ENCODE data around the gene CRYM.
"Not testable (repeated sequence)": the region's sequence is repeated elsewhere in the genome, so short reads cannot be mapped to it uniquely, and the experiment has no call there.

Gene CRYM

DNA sequence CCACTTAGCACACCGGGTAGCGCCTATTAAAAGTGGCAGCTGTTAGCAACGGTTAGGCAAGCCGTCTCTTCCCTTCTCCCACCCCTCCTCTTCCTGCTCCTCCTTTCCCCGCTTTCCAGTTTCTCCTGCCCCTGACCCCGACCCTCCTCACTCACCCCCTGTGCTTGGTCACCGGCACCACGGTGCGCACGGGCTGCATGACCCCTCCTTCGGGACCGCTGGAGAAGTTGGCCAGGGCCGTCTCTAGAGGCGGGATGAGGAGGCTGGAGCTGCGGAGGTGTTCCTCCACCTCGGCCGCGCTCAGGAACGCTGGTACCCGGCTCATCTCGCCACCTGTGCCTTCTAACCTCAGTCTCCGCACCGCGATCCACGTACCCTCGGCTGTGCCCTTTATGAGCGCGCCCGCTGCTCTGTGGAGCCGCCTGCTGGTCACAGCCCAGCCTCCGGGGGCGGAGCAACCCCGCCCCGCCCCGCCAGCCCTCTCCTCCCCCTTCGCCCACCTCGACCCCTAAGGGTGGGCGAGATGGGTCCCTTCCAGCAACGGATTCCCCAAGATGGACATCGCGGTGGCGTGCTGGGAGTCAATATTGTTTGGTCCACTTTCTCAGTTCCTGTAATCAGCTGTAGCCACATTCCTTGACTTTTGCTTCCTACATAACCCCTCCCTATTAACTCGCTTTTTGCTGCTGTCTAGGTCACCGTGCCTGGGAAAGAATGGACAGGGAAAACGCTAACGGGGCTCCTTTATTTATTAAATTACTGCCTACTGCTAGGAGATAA lies at the start of gene CRYM:
CRYM (minus strand) TSS at position 364 of the 780 bp plus-strand sequence; CDS start at position 325, 39 bp downstream.
- peak; percentile 81 for DNase-seq (ENCODE audit: extremely low spot score)
- POLR2A ChIA-PET, result no interaction called here

DNA sequence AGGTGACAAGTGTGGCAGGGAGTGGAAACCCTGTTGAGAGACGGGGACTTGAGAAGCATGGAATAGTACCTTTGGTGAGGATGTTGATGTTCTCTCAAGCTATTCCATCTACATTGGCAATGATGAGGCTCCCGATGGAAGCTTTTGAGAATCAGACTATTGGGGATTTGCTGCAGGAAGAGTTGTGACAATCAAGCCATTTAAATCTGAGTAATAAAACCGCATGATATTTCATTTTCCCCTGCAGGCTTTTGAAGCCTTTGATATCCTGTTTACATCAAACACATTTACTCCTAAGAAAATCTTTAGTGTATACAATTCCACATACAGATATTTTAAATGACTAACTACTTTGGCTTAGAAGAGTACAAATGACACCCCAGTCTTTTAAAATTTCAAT lies 49.0 kb upstream of the CRYM start:
- TF ChIP-seq CTCF (IDR thresholded peaks at IDR 0.05; ENCODE audit: control extremely low read depth, extremely low read depth, low read depth, missing control alignments), result no peak
- no peak for DNase-seq (ENCODE audit: extremely low spot score)
- POLR2A ChIA-PET, result no interaction called here
- CTCF ChIA-PET, result interaction anchor here (1.2 kb wide), 1 partner anchor 11 kb away, joined by 3 read pairs; no protein-coding TSS in a partner anchor

More for the DNA sequence above, at the start of gene CRYM:
- TF ChIP-seq CTCF (IDR thresholded peaks at IDR 0.05; ENCODE audit: control extremely low read depth, extremely low read depth, low read depth, missing control alignments), result peak; percentile 76
- CTCF ChIA-PET, result interaction anchor here (0.8 to 2.7 kb wide), 3 partner anchors 11 to 23 kb away, joined by 3 to 12 read pairs (median 9); no protein-coding TSS in a partner anchor

- no peak for DNase-seq (ENCODE audit: extremely low spot score)
- TF ChIP-seq CTCF (IDR thresholded peaks at IDR 0.05; ENCODE audit: control extremely low read depth, extremely low read depth, low read depth, missing control alignments), result no peak
- CTCF ChIA-PET, result interaction anchor here (1.2 kb wide), 1 partner anchor 12 kb away, joined by 3 read pairs; no protein-coding TSS in a partner anchor
- POLR2A ChIA-PET, result no interaction called here
Observed at GRCh38 chr16:21326459-21326858, 48.4 kb upstream of the CRYM start.

DNA sequence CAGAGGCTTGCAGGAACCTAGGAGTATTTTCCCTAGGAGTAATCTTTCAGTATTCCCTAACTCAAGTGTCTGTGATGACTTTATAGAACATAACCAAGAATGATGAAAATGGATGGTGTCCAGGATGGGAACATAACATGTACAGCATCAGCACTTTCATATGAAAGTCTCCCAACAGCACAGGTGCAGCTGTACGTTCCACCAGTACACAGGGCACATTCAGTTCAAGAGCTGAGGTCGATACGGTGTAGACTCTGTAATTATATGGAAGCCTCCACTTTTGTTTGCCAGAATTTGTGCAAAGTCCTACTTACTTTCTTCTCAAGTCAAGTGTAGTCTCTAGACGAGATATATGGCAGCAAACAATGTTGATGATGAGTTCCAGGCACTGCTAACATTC lies 46.2 kb upstream of the CRYM start:
- ChIA-PET CTCF (no interaction called here), POLR2A (no interaction called here)
- no peak for TF ChIP-seq CTCF (IDR thresholded peaks at IDR 0.05; ENCODE audit: control extremely low read depth, extremely low read depth, low read depth, missing control alignments)
- DNase-seq (ENCODE audit: extremely low spot score), result no peak

DNA sequence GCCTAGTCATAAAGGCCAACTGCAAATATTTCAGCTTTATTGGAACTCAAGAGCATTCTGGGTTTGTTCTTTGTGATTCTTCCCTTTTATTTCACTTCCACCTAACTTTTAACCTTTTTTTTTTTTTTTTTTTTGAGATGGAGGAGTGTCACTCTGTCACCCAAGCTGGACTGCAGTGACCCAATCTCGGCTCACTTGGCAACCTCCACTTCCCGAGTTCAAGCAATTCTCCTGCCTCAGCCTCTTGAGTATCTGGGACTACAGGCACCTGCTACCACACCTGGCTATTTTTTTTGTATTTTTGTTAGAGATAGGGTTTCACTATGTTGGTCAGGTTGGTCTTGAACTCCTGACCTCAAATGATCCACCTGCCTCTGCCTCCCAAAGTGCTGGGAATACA lies 44.2 kb upstream of the CRYM start:
- DNase-seq (ENCODE audit: extremely low spot score); CTCF ChIA-PET; POLR2A ChIA-PET: not testable (repeated sequence)

GRCh38 chr16:21321736-21322135 lies 43.6 kb upstream of the CRYM start:
- TF ChIP-seq CTCF (IDR thresholded peaks at IDR 0.05; ENCODE audit: control extremely low read depth, extremely low read depth, low read depth, missing control alignments), result no peak
- ChIA-PET CTCF (no interaction called here), POLR2A (no interaction called here)
- DNase-seq (ENCODE audit: extremely low spot score), result no peak

GRCh38 chr16:21314339-21314738 lies 36.2 kb upstream of the CRYM start:
- TF ChIP-seq CTCF (IDR thresholded peaks at IDR 0.05; ENCODE audit: control extremely low read depth, extremely low read depth, low read depth, missing control alignments), result no peak
- ChIA-PET POLR2A (no interaction called here), CTCF (no interaction called here)
- no peak for DNase-seq (ENCODE audit: extremely low spot score)

DNA sequence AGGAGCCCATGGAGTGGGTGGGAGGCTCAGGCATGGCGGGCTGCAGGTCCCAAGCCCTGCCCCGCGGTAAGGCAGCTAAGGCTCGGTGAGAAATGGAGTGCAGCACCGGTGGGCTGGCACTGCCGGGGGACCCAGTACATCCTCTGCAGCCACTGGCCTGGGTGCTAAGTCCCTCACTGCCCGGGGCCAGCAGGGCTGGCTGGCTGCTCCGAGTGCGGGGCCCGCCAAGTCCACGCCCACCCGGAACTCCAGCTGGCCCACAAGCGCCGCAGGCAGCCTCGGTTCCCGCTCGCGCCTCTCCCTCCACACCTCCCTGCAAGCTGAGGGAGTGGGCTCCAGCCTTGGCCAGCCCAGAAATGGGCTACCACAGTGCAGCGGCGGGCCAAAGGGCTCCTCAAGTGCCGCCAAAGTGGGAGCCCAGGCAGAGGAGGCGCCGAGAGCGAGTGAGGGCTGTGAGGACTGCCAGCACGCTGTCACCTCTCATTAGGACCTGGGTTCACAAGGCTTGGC lies 34.8 kb upstream of the CRYM start:
- CTCF ChIA-PET, POLR2A ChIA-PET: not testable (repeated sequence)

GRCh38 chr16:21312046-21312445 lies 34.0 kb upstream of the CRYM start:
- POLR2A ChIA-PET; CTCF ChIA-PET; DNase-seq (ENCODE audit: extremely low spot score): not testable (repeated sequence)

More for the DNA sequence above, 34.8 kb upstream of the CRYM start:
- not testable (repeated sequence) for DNase-seq (ENCODE audit: extremely low spot score)

- DNase-seq (ENCODE audit: extremely low spot score); CTCF ChIA-PET; POLR2A ChIA-PET: not testable (repeated sequence)
Observed at GRCh38 chr16:21306712-21307111, 28.6 kb upstream of the CRYM start.

Measured in GM10248 (cell line).